Spleen (tissue), 13 donors: ENCODE data around the gene TBC1D10A. TPM values are rescaled to one million over a fixed set of nuclear protein-coding genes. Genes with fewer than 3 reads are reported as not detected.
A peak's percentile ranks its signal among the peaks of the same experiment; 100 is the strongest.

ENCODE experiments used
- DNase-seq: peaks from one replicate; pipeline ENCODE4 v3.0.0-alpha.2; 2020
- H3K27ac ChIP-seq, 8 donors: fragments of 200-600 bp; sonication (generic) in 7 of 8; 1 replicate in 4 of 8; 2 replicates in 4 of 8; pipeline versions ENCODE4 v1.5.0 to v1.8.0; 2016 to 2021; ENCODE audit warnings: inconsistent platforms in 4 of 8, mild to moderate bottlenecking in 4 of 8, moderate library complexity in 1 of 8
- H3K27me3 ChIP-seq, 7 donors: fragments of 200-600 bp; sonication (generic) in 6 of 7; replicated peaks in 1 of 7; 1 replicate in 4 of 7; 2 replicates in 3 of 7; pipeline versions ENCODE4 v1.5.0 to v1.8.0; 2016 to 2021; ENCODE audit warnings: inconsistent platforms in 3 of 7, mild to moderate bottlenecking in 1 of 7
- H3K36me3 ChIP-seq, 6 donors: fragments of 200-600 bp; sonication (generic) in 5 of 6; 1 replicate in 4 of 6; 2 replicates in 2 of 6; pipeline versions ENCODE4 v1.5.0 to v1.8.0; 2016 to 2021; ENCODE audit warnings: inconsistent platforms in 2 of 6
- H3K4me1 ChIP-seq, 6 donors: fragments of 200-600 bp; sonication (generic) in 5 of 6; 1 replicate in 3 of 6; 2 replicates in 3 of 6; pipeline versions ENCODE4 v1.5.0 to v1.8.0; 2016 to 2021; ENCODE audit warnings: inconsistent platforms in 3 of 6
- H3K4me3 ChIP-seq, 8 donors: fragments of 200-600 bp; sonication (generic) in 7 of 8; 1 replicate in 4 of 8; 2 replicates in 4 of 8; pipeline versions ENCODE4 v1.5.0 to v1.8.0; 2016 to 2021; ENCODE audit warnings: inconsistent platforms in 4 of 8, mild to moderate bottlenecking in 4 of 8, moderate library complexity in 2 of 8
- H3K9me3 ChIP-seq, 8 donors: fragments of 200-600 bp; sonication (generic) in 7 of 8; 1 replicate in 4 of 8; 2 replicates in 4 of 8; pipeline versions ENCODE4 v1.5.0 to v1.8.0; 2016 to 2021; ENCODE audit warnings: inconsistent platforms in 4 of 8
- POLR2A ChIP-seq, 3 donors: fragments of 450-650 bp; IDR thresholded peaks; one replicate each; pipeline ENCODE4 v1.5.1; 2017; ENCODE audit warnings: antibody characterized with exemption in 3 of 3, mild to moderate bottlenecking in 1 of 3
- POLR2AphosphoS5 ChIP-seq, 3 donors: sonication (generic); formaldehyde crosslinking; IDR thresholded peaks; one replicate each; pipeline ENCODE4 v1.5.1; 2017; ENCODE audit warnings: antibody characterized with exemption in 3 of 3
- WGBS, 5 donors: extraction: QIAGEN DNeasy Blood & Tissue Kit in 3 of 5; methylation state at CpG; one replicate each; pipeline versions ENCODE4 v1.1.5 to v1.1.7; 2013 to 2018; 5-methylcytosine and 5-hydroxymethylcytosine counted together
- intact Hi-C: fragments of 100-400 bp; cut with DNase I; formaldehyde crosslinking; loops from one replicate; pipeline ENCODE4 v1.15.0; 2023; ENCODE audit warnings: low total_unique reads
- long read RNA-seq, 2 donors: transcript quantifications; one replicate each; lab custom pipeline, GENCODE V29; 2026
- polyA plus RNA-seq, 3 donors: library from polyadenylated mRNA; stranded (reverse); fragments of 200-250 nt; gene quantifications; one replicate each; pipeline ENCODE4 v1.2.1, GENCODE V29; 2013
- total RNA-seq, 7 donors: library from RNA; depleted of rRNA in 3 of 7; stranded (reverse); fragments of >200 nt in 3 of 7; fragmentation: NEBNext Ultra II Directional in 4 of 7; extraction: Animal tissue kit (Norgen Biotek cat#: 25700) in 4 of 7; gene quantifications; one replicate each; pipeline versions ENCODE4 v1.1.0 to v1.2.1, GENCODE V29; 2016 to 2021
- TF ChIP-seq, protein P1 (sequence below), 11 experiments: fragments of 200-600 bp in 7 of 11; fragments of 450-650 bp in 4 of 11; sonication (generic) in 4 of 11; IDR thresholded peaks in 8 of 11; conservative IDR thresholded peaks in 3 of 11; 1 replicate in 7 of 11; 2 replicates in 4 of 11; pipeline versions ENCODE4 v1.4.0 to v1.8.0; 2016 to 2021; ENCODE audit warnings: antibody characterized with exemption in 11 of 11, inconsistent platforms in 4 of 11, mild to moderate bottlenecking in 1 of 11
- donor health status: healthy with polysubstance abuse.
- donor health status: DM: no; HTN: no; CAD: no; lungs with moderate emphysema.
- donor health status: DM: no; HTN: no; CAD: no.
- donor health status: Bipolar disorder and iron deficiency.
- donor health status: healthy.
- donor health status: DM: no; HTN: no; CAD: no.
- donor health status: DM: yes; HTN: yes; CAD: no.

TBC1D10A gene, protein sequence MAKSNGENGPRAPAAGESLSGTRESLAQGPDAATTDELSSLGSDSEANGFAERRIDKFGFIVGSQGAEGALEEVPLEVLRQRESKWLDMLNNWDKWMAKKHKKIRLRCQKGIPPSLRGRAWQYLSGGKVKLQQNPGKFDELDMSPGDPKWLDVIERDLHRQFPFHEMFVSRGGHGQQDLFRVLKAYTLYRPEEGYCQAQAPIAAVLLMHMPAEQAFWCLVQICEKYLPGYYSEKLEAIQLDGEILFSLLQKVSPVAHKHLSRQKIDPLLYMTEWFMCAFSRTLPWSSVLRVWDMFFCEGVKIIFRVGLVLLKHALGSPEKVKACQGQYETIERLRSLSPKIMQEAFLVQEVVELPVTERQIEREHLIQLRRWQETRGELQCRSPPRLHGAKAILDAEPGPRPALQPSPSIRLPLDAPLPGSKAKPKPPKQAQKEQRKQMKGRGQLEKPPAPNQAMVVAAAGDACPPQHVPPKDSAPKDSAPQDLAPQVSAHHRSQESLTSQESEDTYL
- 10 to 100 TPM; 26.8 to 46.4 (median 34.3) TPM for total RNA-seq
- polyA plus RNA-seq: 10 to 100 TPM; 21.1 to 37.4 (median 22.1) TPM
- long read RNA-seq, donor 1, transcript TBC1D10A-201 (9 exons, 2,077 nt): major isoform, 5 of 6 reads
- long read RNA-seq, donor 1, partial matches to known transcripts: 0 of 6 reads
- long read RNA-seq, donor 1, other reads (novel, unspliced or antisense): 0 of 6 reads
- long read RNA-seq, donor 2, transcript TBC1D10A-201 (9 exons, 2,077 nt): major isoform, 8 of 8 reads
- long read RNA-seq, donor 2, partial matches to known transcripts: 0 of 8 reads
- long read RNA-seq, donor 2, other reads (novel, unspliced or antisense): 0 of 8 reads

DNA sequence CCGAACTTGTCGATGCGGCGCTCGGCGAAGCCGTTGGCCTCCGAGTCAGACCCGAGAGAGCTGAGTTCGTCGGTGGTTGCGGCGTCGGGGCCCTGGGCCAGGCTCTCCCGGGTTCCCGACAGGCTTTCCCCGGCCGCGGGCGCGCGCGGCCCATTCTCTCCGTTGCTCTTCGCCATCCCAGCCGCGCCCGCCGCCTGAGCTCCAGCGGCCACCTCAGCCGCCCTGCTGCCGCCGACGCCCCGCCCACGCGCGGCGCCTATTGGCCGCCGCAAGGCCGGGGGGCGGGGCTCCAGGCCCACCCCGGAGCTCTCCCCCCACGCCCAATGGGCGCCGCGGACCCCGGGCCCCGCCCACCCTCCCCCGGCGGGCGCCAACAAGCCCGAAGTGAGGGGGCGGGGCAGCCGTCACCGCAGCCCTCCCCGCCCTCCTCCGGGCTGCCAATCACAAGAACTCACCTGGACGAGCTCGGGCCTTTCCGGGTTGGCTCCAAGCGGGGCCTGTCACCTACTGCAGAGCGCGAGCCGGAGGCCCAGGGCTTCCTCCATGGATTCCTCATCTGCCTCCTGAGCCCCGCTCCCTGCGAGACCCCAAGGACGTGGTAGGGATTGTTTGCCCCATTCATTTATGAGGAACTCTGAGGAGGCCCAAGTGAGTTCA is at the start of gene TBC1D10A:
TBC1D10A (minus strand) TSS at position 236 of the 657 bp plus-strand sequence; CDS start at position 176, 60 bp downstream.
- WGBS, 5 donors: 0 to 1% (median 1%) methylated on average over 31 to 69 of the region's 69 CpGs
- Histone ChIP-seq H3K36me3 (peaks cover 0 to 48% (median 16%) of the 10 kb centered on the region in 6 donors), H3K27ac (peak within 1 kb of the TSS; percentile 81 to 94 (median 90)), H3K4me3 (peak within 1 kb of the TSS; percentile 89 to 100 (median 96)), H3K4me1 (peaks cover 35 to 58% (median 48%) of the 10 kb centered on the region in 6 donors), H3K9me3 (no peaks in the 10 kb centered on the region), H3K27me3 (no peaks in the 10 kb centered on the region)
- TF ChIP-seq, protein P1, sequence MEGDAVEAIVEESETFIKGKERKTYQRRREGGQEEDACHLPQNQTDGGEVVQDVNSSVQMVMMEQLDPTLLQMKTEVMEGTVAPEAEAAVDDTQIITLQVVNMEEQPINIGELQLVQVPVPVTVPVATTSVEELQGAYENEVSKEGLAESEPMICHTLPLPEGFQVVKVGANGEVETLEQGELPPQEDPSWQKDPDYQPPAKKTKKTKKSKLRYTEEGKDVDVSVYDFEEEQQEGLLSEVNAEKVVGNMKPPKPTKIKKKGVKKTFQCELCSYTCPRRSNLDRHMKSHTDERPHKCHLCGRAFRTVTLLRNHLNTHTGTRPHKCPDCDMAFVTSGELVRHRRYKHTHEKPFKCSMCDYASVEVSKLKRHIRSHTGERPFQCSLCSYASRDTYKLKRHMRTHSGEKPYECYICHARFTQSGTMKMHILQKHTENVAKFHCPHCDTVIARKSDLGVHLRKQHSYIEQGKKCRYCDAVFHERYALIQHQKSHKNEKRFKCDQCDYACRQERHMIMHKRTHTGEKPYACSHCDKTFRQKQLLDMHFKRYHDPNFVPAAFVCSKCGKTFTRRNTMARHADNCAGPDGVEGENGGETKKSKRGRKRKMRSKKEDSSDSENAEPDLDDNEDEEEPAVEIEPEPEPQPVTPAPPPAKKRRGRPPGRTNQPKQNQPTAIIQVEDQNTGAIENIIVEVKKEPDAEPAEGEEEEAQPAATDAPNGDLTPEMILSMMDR (IDR thresholded peaks at IDR 0.05 in 8 of 11, conservative IDR thresholded peaks at IDR 0.05 in 3 of 11): peak in 3 of 11 experiments; percentile 5 to 25 (median 15)
- TF ChIP-seq POLR2A (IDR thresholded peaks at IDR 0.05): peak in 1 of 3 donors; percentile 43
- TF ChIP-seq POLR2AphosphoS5 (IDR thresholded peaks at IDR 0.05): peak; percentile 80 to 89 (median 88)
- intact Hi-C loops: no loop called here
- DNase-seq: peak; percentile 97

DNA sequence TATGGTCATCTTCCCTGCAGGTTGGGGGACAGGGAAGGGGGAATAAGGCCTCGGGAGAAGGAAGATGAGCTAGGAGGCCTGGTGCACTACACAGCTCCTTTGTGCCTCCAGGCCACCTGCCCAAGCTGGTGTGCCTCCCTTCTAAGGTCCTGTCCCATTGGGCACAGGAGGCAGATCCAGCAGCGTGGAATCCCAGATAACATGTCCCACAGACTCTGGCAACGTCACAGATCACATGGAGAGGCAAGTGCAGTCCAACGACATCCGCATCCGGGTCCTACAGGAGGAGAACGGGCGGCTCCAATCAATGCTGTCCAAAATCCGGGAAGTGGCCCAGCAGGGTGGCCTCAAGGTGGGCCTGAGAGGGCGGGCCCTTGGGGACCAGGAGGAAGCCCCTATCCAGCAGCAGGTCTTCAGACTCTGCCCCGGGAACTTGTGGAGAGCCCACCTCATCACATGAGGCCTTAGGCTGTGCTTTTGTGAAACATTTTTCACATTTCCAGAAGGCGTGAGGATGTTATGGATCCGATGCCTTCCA is 48.6 kb upstream of the TBC1D10A start:
- intact Hi-C loops: no loop called here
- no peak for DNase-seq

DNA sequence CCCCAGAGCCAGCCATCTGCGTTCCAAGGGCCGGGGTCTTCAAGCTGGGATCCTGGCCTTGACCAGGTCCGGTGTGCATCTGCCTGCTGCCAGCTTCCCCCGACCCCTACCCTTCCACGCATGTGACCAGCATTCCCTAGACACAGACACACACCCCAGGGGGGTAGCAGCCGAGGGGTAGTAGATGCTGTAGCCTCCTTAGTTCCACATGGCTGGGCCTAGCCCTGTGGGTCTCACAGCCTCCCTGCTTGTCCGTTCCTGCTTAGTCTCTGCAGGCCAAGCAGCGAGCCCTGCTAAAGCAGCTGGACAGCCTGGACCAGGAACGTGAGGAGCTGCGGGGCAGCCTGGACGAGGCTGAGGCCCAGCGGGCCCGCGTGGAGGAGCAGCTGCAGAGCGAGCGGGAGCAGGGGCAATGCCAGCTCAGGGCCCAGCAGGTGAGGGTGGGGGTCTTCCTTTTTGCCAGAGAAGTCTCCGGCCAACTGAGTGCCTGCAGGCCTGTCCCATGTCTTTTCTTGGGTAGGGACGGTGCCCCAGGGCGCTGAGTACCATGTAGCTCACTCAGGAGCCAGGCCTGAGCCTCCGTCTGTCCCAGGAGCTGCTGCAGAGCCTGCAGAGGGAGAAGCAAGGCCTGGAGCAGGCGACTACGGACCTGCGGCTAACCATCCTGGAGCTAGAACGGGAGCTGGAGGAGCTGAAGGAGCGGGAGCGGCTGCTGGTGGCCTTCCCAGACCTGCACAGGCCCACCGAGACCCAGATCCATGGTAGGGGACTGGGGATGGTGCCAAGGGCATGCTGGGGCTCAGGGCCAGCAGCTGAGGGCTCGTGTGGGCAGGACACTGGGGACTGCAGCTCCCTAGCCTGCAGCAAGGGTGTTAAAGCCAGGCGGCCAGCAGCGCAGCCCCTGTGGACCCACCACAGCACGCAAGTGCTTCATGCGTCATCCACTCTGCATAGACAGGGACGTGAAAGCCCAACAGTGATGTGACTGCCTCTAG is 46.9 kb upstream of the TBC1D10A start:
- no peak for TF ChIP-seq POLR2A (IDR thresholded peaks at IDR 0.05)
- TF ChIP-seq, protein P1 (IDR thresholded peaks at IDR 0.05 in 8 of 11, conservative IDR thresholded peaks at IDR 0.05 in 3 of 11): no peak
- peak in 1 of 3 donors; percentile 15 for TF ChIP-seq POLR2AphosphoS5 (IDR thresholded peaks at IDR 0.05)
- 83 to 90% (median 88%) methylated on average over 12 to 33 of the region's 33 CpGs for WGBS, 5 donors
- intact Hi-C loops: no loop called here
- Histone ChIP-seq H3K9me3 (no peaks in the 10 kb centered on the region), H3K4me1 (peaks cover 0 to 35% (median 22%) of the 10 kb centered on the region in 6 donors), H3K4me3 (peak overlapping the region in 1 of 8 donors; percentile 13), H3K36me3 (peaks cover 0 to 22% (median 0%) of the 10 kb centered on the region in 6 donors), H3K27ac (peak overlapping the region in 7 of 8 donors; percentile 51 to 82 (median 65)), H3K27me3 (no peaks in the 10 kb centered on the region)
- no peak for DNase-seq

More for the DNA sequence above, 48.6 kb upstream of the TBC1D10A start:
- Histone ChIP-seq H3K36me3 (peaks cover 0 to 37% (median 9%) of the 10 kb centered on the region in 6 donors), H3K27ac (peak overlapping the region in 6 of 8 donors; percentile 29 to 82 (median 54)), H3K4me1 (peaks cover 0 to 35% (median 22%) of the 10 kb centered on the region in 6 donors), H3K9me3 (no peaks in the 10 kb centered on the region), H3K4me3 (no peak overlapping the region), H3K27me3 (no peaks in the 10 kb centered on the region)
- TF ChIP-seq POLR2AphosphoS5 (IDR thresholded peaks at IDR 0.05) (no peak), POLR2A (IDR thresholded peaks at IDR 0.05) (no peak)
- TF ChIP-seq, protein P1 (IDR thresholded peaks at IDR 0.05 in 8 of 11, conservative IDR thresholded peaks at IDR 0.05 in 3 of 11): no peak
- 81 to 93% (median 84%) methylated on average over 13 of the region's 13 CpGs for whole genome bisulfite sequencing, 5 donors
